Globus pallidus (tissue), 1 donor: ENCODE data around the gene DPYD.
A peak's percentile ranks its signal among the peaks of the same experiment; 100 is the strongest.

Experiments
- DNase-seq: peaks from one replicate; pipeline ENCODE4 v3.0.0-alpha.2; 2015; ENCODE audit warnings: low spot score

DPYD gene

DNA sequence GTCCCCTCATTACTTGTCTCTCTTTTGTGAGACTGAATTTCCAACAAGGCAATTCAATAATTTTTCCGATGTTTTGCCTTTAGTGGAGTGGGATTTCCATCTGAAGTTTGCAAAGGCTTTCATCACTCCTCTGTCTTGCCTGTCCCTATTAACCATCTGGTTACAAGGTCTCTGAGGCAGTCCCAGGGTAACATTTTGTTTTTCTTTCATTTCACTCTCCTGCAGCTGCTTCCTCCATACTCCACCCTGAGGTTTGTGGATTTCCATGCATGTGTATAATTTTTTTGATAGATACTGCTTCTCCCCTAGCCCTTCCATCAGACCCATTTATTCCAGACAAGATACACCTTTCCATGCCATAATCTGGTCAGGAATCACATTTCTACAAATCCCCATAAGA lies 832.4 kb downstream of the DPYD start:
- DNase-seq = no peak

- DNase-seq = no peak
Measured at GRCh38 chr1:97084546-97084945, 836.3 kb downstream of the DPYD start.

DNA sequence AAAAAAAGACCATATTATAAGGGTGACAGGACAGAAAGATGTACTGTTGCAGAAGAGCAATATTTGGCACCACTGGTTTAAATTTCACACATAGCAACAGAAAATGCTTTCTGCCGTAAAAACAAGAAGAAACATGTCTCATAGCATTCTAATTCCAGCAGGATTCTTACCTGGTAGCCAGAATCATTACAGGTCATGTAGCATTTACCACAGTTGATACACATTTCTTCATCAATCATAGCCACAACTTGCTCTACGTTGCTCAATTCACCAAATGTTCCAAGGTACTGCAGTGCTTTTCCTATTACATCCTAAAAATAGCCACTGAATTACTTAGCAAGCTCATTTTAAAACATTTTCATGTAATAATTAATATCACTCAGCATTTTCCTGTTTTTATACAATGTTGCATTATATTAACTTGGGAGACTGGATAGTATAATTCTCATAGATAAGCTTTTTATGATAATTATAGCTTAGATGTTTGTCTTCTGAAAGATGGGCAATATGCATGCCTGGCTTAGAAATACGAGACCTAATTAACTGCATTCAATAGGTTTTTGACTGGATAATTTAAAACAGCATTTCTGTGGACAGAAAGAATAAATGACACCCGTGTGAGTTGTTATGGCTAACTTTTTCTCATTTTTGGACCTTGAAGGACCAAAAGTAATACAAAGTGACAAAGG lies 838.5 kb downstream of the DPYD start:
- DNase-seq = no peak

- no peak for DNase-seq
Measured at GRCh38 chr1:97078872-97079271, 842.0 kb downstream of the DPYD start.

DNA sequence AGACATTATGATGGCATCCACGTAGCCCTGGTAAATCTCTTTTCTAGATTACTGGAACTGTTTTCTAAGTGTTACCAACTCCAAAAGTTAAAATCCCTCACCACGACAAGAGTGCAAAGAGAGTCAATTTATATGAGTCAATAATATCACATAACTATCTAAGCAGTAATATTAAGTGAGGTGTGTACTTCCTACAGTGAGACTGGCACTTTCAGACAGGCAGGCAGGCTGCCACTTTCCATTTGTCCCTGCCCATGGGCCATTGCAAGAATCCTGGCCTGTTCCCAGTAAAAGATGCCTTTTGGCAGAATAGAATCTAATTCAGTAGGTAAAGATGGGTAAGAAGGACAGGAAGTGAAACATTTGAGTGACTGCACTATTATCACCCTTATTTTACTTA lies 843.6 kb downstream of the DPYD start:
- DNase-seq = no peak

DNA sequence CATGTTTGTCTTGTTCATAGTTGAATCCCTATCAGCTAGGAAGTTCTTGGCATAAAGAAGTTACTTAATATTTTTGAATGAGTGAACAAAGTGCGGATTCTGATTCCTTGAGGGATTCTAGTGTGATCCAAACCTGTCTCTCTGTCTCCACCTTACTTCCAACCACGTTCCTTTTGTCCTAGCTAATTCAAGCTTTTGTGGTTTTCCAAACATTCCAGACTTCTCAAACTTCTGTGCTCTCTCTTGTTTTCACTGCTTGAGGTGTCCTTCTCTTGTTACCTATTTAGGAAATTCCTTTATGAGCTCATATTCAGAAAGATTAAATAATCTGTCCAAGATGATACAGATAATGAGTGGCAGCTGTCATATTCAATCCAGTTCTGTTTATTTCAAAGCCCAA lies 846.1 kb downstream of the DPYD start:
- DNase-seq = no peak

DNA sequence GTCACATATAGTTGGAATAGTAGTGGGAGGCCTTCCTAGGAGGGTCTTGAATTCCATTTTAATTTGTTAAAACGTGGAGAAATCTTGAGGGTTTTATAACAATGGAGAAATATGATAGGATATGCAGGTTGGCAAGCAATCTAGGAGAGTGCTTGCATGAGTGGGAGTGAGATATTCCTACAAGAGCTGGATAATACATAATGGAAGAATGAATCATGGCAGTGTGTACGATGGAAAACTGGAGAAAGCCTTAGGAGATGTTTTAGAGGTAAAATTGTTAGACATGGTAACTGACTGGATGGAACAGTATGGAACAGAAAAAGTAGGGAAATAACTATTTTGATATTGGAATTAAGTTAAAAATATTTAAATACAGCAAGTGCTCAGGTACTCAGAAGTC lies 846.9 kb downstream of the DPYD start:
- DNase-seq = no peak

DNA sequence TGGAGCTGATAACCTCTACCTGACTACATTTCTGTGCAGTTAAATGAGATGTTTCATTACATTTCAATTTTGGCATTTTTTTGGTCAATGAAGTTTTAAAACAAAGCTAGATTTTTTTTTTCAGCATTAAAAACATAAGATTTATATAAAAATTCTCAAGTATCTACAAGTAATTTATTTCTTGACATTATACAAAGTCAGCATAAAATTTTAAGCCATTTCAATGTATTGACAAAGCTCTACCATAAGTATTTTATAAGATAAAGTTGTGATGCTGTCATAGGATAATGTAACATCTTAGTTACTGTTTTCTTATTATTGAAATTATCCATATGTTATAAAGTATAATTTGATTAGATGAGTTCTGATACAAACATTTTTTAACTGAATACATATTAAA lies 847.7 kb downstream of the DPYD start:
- DNase-seq = no peak

DNA sequence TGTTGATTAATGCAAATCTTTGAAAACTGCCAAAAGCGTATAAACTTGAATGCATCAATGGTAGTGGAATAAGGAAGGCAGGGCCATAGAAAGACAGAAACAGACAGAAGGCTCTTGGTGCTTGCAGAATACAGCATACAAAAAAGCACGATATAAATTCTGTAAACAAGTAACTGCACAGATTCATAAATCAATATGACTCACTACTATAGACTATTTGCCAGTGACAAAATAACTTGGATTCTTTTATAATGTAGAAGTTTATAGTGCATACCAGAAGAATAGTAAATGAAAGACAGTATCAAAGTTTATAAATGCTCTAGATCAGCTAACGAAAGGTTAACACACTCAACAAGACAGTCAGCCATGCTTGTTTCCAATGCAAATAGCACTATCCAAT lies 849.7 kb downstream of the DPYD start:
- DNase-seq = no peak

DNA sequence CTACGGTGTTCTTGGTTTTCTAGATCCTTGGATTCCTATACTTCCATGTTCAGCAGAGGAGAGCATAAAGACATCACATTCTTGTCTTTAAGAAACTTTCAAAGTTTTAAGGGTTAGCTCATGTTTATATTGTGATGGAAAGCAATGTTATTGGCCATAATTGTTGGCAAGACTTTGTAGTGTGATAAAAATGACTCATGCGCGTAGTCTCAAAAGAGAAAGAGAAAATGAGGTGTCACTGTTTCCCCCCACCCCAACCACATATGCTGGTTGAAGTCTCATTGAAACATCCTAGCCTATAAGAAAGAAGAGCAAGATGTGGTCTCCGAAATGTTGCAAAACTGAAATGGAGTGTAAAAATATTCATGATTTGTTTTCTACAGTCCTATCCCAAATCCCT lies 850.5 kb downstream of the DPYD start:
- DNase-seq = no peak

DNA sequence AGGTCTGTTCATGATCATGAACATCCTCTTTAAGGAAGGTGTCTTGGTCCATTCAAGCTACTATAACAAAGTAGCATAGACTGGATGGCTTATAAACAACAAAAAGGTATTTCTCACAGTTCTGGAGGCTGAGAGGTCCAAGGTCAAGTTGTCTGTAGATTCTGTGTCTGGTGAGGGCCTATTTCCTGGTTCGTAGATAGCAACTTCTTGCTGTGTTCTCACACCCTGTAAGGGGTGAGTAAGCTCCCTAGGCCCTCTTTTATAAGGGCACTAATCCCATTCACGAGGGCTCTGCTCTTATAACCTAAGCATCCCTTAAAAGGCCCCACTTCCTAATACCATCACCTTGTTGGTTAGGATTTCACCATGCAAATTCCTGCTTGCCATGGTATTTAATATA lies 851.5 kb downstream of the DPYD start:
- no peak for DNase-seq

DNA sequence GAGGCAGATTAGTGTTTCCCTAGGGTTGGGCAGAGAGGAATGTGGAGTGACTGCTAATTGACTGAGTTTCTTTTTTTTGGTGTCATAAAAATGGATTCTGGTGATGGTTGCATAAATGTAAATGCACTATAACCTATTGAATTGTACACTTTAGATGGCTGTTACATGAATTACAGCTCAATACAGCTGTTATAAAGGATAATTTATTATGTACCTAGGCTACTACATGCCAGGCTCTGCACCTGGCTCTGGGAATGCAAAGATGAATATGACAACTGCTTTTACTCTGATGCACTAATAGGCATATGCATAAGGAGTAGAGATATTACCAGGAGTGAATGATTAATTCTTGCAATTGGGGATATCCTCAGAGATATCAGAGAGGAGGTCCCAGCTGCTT lies 854.0 kb downstream of the DPYD start:
- DNase-seq = no peak

GRCh38 chr1:97063532-97063931 lies 857.3 kb downstream of the DPYD start:
- DNase-seq = no peak

- DNase-seq = no peak
Measured at GRCh38 chr1:97061604-97062003, 859.2 kb downstream of the DPYD start.

DNA sequence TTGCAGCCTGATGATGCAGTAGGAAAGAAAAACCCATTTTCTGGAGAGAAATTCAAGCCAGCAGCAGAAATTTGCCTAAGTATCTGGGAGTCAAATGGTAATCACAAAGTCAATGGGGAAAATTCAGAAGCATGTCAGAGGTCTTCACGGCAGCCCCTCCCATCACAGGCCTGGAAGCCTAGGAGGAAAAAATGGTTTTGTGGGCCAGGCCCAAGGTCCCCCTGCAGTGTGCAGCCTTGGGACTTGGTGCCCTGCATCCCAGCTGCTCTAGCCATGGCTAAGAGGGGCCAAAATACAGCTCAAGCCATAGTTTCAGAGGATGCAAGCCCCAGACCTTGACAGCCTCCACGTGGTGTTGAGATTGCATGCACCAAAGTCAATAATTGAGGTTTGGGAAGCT lies 864.4 kb downstream of the DPYD start:
- DNase-seq = no peak

- no peak for DNase-seq
Measured at GRCh38 chr1:97053268-97053667, 867.6 kb downstream of the DPYD start.

GRCh38 chr1:97051823-97052222 lies 869.0 kb downstream of the DPYD start:
- DNase-seq = no peak

GRCh38 chr1:97050506-97050905 lies 870.3 kb downstream of the DPYD start:
- DNase-seq = peak; percentile 19

DNA sequence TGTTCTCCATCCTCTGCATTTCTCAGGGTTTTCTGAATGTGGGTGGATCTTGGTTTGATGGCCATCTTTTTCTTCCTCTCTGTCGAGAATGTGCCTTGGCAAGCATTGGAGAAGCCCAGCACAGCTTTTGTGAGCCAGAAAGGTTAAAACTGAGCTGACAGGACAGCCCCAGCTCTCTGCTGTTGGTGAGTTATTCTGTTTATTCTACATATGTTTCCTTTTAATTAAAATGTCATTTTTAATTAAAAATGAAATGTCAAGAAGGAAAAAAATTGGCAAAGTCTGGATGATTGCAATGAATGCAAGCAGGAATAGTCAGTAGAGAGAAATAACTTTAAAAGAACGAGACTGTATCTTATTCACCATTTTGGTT lies 873.4 kb downstream of the DPYD start:
- DNase-seq = no peak

GRCh38 chr1:97046765-97047420 lies 873.9 kb downstream of the DPYD start:
- no peak for DNase-seq

GRCh38 chr1:97044159-97044760 lies 876.6 kb downstream of the DPYD start:
- DNase-seq = no peak

DNA sequence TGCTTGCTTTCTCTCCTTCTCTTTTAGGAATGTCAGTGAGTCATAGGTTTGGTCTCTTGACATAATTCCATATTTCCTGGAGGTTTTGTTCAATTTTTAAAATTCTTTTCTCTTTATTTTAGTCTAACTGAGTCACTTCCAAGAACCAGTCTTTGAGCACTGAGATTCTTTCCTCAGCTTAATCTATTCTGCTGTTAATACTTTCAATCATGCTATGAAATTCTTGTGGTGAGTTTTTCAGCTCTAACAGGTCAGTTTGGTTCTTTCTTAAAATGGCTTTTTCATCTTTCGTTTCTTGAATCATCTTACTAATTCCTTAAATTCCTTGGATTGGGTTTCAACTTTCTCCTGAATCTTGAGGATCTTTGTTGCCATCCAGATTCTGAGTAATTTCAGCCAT lies 878.3 kb downstream of the DPYD start:
- no peak for DNase-seq

- DNase-seq = no peak
Measured at GRCh38 chr1:97041026-97041425, 879.8 kb downstream of the DPYD start.

GRCh38 chr1:97038410-97038809 lies 882.4 kb downstream of the DPYD start:
- DNase-seq = no peak
